ENCODE data around the gene CCNG1.

GRCh38 chr5:163409384-163409783 lies 28.0 kb upstream of the CCNG1 start:
- no peak for TF ChIP-seq EZH2 (IDR thresholded peaks at IDR 0.05; ENCODE audit: borderline replicate concordance, low read length)
- no peak for TF ChIP-seq CTCF (conservative IDR thresholded peaks at IDR 0.05 in 1 of 2, IDR thresholded peaks at IDR 0.05 in 1 of 2; ENCODE audit: extremely low read depth in 1 of 2, insufficient read depth in 1 of 2, low read depth in 1 of 2, low read length in 2 of 2)

Measured in mammary epithelial cell (primary cell).